GM21447 (cell line): ENCODE measurements around the gene RAB27A.

Experiments
- ATAC-seq: cut with Tn5 transposase; IDR thresholded peaks from one replicate; pipeline ENCODE4 v1.9.1; 2021; ENCODE audit not compliant: unreplicated experiment

The RAB27A gene

GRCh38 chr15:55230051-55230670 lies 59.5 kb downstream of the RAB27A start:
- no peak for ATAC-seq

GRCh38 chr15:55226127-55226526 lies 63.5 kb downstream of the RAB27A start:
- no peak for ATAC-seq

GRCh38 chr15:55224892-55225291 lies 64.7 kb downstream of the RAB27A start:
- no peak for ATAC-seq

- ATAC-seq: peak; percentile 58
Observed at GRCh38 chr15:55222588-55222987, 67.0 kb downstream of the RAB27A start.

- ATAC-seq: peak; percentile 50
Observed at GRCh38 chr15:55221090-55222011, 68.3 kb downstream of the RAB27A start.

GRCh38 chr15:55220606-55221005 lies 69.0 kb downstream of the RAB27A start:
- ATAC-seq: no peak

- ATAC-seq: no peak
Observed at GRCh38 chr15:55218056-55218455, 71.6 kb downstream of the RAB27A start.

GRCh38 chr15:55204464-55204863 lies 85.1 kb downstream of the RAB27A start:
- no peak for ATAC-seq

- ATAC-seq: no peak
Observed at GRCh38 chr15:55202206-55202605, 87.4 kb downstream of the RAB27A start.

- ATAC-seq: no peak
Observed at GRCh38 chr15:55198706-55199105, 90.9 kb downstream of the RAB27A start.

GRCh38 chr15:55197719-55198118 lies 91.9 kb downstream of the RAB27A start:
- no peak for ATAC-seq

- ATAC-seq: peak; percentile 24
Observed at GRCh38 chr15:55197362-55197705, 92.3 kb downstream of the RAB27A start.

GRCh38 chr15:55196458-55197361 lies 92.9 kb downstream of the RAB27A start, which contains the start of gene RSL24D1:
Gene RSL24D1, minus strand, starts transcription at chr15:55196941. Its CDS starts 51 bp downstream, at chr15:55196890.
- ATAC-seq: peak; percentile 97

GRCh38 chr15:55195996-55196395 lies 93.6 kb downstream of the RAB27A start:
- no peak for ATAC-seq

GRCh38 chr15:55194256-55194655 lies 95.4 kb downstream of the RAB27A start:
- ATAC-seq: no peak

GRCh38 chr15:55186331-55186730 lies 103.3 kb downstream of the RAB27A start:
- ATAC-seq: no peak

- ATAC-seq: no peak
Observed at GRCh38 chr15:55183679-55184078, 105.9 kb downstream of the RAB27A start.

GRCh38 chr15:55179141-55179540 lies 110.5 kb downstream of the RAB27A start:
- ATAC-seq: no peak

GRCh38 chr15:55170361-55170760 lies 119.3 kb downstream of the RAB27A start:
- no peak for ATAC-seq

GRCh38 chr15:55168350-55168974 lies 121.2 kb downstream of the RAB27A start:
- ATAC-seq: peak; percentile 89

- no peak for ATAC-seq
Observed at GRCh38 chr15:55164284-55164683, 125.3 kb downstream of the RAB27A start.
